ENCODE measurements around the gene DAGLA. TPM values are rescaled to one million over a fixed set of nuclear protein-coding genes. Genes with fewer than 3 reads are reported as not detected.

The DAGLA gene
- total RNA-seq, 1 experiment from 2014 or later: 1.4 TPM

- no peak for DNase-seq (ENCODE audit: low spot score)
- in situ Hi-C loops (cut with HindIII; ENCODE audit: low sequenced_read_pairs): no loop called here
Observed at GRCh38 chr11:61719978-61720377, 39.8 kb downstream of the DAGLA start.

GRCh38 chr11:61720597-61720996 lies 40.4 kb downstream of the DAGLA start:
- in situ Hi-C loops (cut with HindIII; ENCODE audit: low sequenced_read_pairs): no loop called here
- no peak for DNase-seq (ENCODE audit: low spot score)

DNA sequence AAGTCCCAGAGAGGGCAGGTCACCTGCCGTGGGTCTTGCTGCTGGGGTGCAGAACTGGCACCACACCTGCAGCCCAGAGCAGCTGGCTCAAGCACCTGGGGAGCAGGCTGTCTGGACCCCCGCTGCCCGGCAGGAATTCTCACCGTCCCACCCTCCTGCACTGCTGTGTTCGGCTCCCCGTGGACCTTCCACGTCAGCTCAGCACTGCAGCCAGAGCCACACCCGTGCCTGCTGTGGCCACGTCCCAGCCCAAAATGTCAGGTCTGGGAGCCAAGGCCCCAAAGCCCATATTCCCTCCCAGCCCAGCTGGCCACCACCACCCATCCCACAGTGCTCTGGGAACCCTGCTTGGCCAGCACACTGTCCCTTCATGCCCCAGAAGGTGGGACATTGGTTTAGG lies 44.2 kb downstream of the DAGLA start:
- DNase-seq (ENCODE audit: low spot score): no peak
- in situ Hi-C loops (cut with HindIII; ENCODE audit: low sequenced_read_pairs): no loop called here

GRCh38 chr11:61725781-61726231 lies 45.6 kb downstream of the DAGLA start:
- DNase-seq (ENCODE audit: low spot score): no peak
- in situ Hi-C loops (cut with HindIII; ENCODE audit: low sequenced_read_pairs): no loop called here

GRCh38 chr11:61726775-61727174 lies 46.6 kb downstream of the DAGLA start:
- in situ Hi-C loops (cut with HindIII; ENCODE audit: low sequenced_read_pairs): no loop called here
- DNase-seq (ENCODE audit: low spot score): no peak

GRCh38 chr11:61727401-61727811 lies 47.2 kb downstream of the DAGLA start:
- in situ Hi-C loops (cut with HindIII; ENCODE audit: low sequenced_read_pairs): no loop called here
- peak; percentile 81 for DNase-seq (ENCODE audit: low spot score)

GRCh38 chr11:61728066-61728939 lies 48.1 kb downstream of the DAGLA start:
- in situ Hi-C loops (cut with HindIII; ENCODE audit: low sequenced_read_pairs): no loop called here
- DNase-seq (ENCODE audit: low spot score): no peak

DNA sequence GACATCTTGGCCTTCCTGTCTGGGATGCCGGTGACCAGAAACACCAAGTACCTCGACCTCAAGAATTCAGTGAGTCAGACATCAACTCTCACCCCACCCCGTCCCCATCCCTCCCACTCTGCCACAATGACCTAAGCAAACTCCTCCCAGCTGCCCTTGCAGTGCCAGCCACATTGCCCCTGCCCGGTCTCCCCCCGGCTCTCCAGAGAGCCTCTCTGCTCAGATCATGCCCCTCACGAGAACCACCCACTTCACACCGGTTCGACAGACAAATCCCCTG lies 48.7 kb downstream of the DAGLA start:
- in situ Hi-C loops (cut with HindIII; ENCODE audit: low sequenced_read_pairs): no loop called here
- DNase-seq (ENCODE audit: low spot score): no peak

- DNase-seq (ENCODE audit: low spot score): no peak
- in situ Hi-C loops (cut with HindIII; ENCODE audit: low sequenced_read_pairs): no loop called here
Observed at GRCh38 chr11:61730240-61730994, 50.2 kb downstream of the DAGLA start.

GRCh38 chr11:61731211-61731951 lies 51.2 kb downstream of the DAGLA start:
- in situ Hi-C loops (cut with HindIII; ENCODE audit: low sequenced_read_pairs): no loop called here
- no peak for DNase-seq (ENCODE audit: low spot score)

GRCh38 chr11:61731952-61732675 lies 51.9 kb downstream of the DAGLA start:
- in situ Hi-C loops (cut with HindIII; ENCODE audit: low sequenced_read_pairs): no loop called here

DNA sequence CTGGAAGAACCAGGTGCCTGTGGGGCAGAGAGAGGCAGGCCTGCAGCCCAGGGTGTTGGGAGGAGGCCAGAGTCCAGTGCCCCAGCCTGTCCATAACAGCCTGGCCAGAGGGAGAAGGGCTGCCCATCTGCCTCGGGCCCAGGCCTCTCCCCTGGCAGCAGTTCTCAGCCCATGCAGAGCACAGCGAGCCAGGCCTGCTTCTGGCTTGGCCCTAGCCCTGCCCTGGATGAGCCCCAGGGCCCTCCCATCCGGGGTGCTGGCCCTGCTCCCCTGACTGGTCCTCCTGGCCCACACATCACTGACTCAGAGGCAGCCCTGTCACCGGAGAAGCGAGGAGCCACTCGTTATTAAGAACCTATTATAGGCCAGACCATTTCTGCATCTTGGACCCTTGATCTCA lies 52.5 kb downstream of the DAGLA start:
- in situ Hi-C loops (cut with HindIII; ENCODE audit: low sequenced_read_pairs): no loop called here
- peak; percentile 85 for DNase-seq (ENCODE audit: low spot score)

More at GRCh38 chr11:61731952-61732675, 51.9 kb downstream of the DAGLA start:
- DNase-seq (ENCODE audit: low spot score): no peak

DNA sequence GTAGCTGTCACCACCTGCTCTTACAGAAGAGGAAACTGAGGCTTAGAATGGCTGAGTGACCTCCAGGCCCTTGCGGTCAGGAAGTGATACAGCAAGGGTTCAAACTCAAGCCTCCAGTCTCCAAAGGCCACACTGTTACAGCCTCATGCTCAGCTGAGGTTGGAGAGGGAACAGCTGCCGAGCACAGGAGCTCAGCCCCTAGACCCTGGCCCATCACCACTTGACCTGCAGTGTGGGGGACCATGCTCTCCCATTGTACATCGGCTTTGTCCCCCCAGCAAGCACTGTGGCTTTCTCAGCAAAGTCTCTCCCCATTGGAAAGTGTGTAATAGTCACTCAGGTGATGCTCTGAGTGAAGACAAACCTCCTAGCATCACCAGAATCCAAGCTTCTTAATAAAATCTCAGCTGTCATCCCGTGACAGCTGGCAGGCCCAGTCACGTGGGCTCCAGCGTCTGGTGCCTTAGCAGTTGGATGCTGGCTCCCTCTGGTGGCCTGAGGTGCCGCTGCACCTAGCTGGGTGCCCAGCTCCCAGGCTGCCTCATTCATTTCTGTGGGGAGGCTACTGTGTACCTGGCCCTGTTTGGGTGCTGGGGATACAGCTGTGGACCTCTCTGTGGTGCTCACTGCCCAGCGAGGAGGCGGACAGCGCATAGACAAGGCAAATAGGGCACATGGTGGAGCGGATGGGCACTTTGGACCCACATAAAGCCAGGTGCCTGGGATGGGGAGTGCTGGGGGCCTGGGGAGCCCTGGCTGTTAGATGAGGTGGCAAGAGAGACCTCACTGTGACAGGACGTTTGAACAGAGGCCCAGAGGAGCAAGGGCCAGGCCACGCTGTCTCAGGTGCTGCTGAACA lies 53.2 kb downstream of the DAGLA start:
- DNase-seq (ENCODE audit: low spot score): peak; percentile 88

DNA sequence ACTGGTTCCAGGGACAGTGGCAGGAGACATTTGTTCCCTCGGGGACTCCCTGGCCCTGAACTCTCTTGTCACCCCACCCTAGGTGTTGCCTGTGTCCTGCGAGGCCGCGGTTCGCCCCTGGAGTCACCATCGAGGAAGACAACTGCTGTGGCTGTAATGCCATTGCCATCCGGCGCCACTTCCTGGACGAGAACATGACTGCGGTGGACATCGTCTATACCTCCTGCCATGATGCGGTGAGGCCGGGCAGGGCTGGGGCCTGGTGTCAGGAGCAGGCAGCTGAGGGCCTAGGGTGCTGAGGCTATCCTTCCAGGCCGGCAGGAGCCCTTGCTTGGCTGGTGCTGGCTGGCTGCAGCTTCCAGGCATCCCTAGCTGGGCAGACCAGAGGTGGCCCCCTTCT lies 54.6 kb downstream of the DAGLA start:
- DNase-seq (ENCODE audit: low spot score): no peak
- in situ Hi-C loops (cut with HindIII; ENCODE audit: low sequenced_read_pairs): no loop called here

More for the DNA sequence above, 53.2 kb downstream of the DAGLA start:
- in situ Hi-C loops (cut with HindIII; ENCODE audit: low sequenced_read_pairs): no loop called here

GRCh38 chr11:61735391-61735790 lies 55.2 kb downstream of the DAGLA start:
- in situ Hi-C loops (cut with HindIII; ENCODE audit: low sequenced_read_pairs): no loop called here
- DNase-seq (ENCODE audit: low spot score): no peak

DNA sequence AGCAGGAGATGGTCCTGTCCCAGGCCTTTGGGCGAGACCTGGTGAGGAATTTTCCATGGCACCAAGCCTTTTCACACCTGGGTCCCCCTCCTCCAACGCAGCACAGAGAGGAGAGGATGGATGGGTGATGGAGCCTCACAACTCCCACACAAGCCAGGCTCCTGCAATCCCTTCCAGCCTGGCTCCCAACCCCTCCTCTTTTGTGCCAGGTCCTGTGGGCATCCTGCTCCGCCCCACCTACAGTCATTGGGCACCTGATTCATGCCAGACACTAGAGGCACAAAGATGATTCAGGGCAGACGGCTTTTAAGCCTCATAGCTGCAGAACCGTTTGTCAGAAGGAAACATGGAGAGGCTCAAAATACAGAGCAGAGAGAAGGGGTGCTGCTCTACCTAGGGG lies 56.1 kb downstream of the DAGLA start:
- DNase-seq (ENCODE audit: low spot score): no peak
- in situ Hi-C loops (cut with HindIII; ENCODE audit: low sequenced_read_pairs): no loop called here

- in situ Hi-C loops (cut with HindIII; ENCODE audit: low sequenced_read_pairs): no loop called here
- no peak for DNase-seq (ENCODE audit: low spot score)
Observed at GRCh38 chr11:61737131-61737530, 56.9 kb downstream of the DAGLA start.

- in situ Hi-C loops (cut with HindIII; ENCODE audit: low sequenced_read_pairs): no loop called here
- DNase-seq (ENCODE audit: low spot score): no peak
Observed at GRCh38 chr11:61737636-61738386, 57.6 kb downstream of the DAGLA start.

All from G401 (cell line).